ENCODE data around the gene LDLR. TPM values are rescaled to one million over a fixed set of nuclear protein-coding genes. Genes with fewer than 3 reads are reported as not detected.
"Not testable (repeated sequence)": the region's sequence is repeated elsewhere in the genome, so short reads cannot be mapped to it uniquely, and the experiment has no call there.

LDLR gene
- total RNA-seq, 1 donor from 2014 or later = 8.2 TPM

DNA sequence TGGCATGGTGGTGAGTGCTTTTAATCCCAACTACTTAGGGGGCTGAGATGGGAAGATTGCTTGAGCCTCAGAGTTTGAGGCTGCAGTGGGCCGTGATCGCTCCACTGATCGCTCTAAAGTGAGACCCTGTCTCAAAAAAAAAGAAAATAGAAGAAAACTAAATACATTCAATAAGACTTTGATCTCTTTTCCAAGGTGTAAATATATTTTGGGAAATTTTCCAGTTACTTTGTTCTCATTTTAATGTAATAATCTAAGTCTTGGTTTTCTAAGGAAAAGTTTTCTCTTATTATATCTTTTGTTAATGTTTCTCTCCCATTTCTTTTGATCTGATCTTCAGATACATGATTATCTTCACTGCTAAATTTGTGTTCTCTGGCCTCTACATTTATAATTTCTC lies 9.6 kb downstream of the LDLR start:
- ATAC-seq (no peak), DNase-seq (no peak)
- intact Hi-C loops (cut with micrococcal nuclease) = no loop called here

DNA sequence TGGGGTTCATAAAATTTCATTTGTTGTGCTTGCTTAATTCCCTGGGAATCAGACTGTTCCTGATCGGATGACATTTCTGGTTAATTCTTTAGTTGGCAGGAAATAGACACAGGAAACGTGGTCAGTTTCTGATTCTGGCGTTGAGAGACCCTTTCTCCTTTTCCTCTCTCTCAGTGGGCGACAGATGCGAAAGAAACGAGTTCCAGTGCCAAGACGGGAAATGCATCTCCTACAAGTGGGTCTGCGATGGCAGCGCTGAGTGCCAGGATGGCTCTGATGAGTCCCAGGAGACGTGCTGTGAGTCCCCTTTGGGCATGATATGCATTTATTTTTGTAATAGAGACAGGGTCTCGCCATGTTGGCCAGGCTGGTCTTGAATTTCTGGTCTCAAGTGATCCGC lies 10.8 kb downstream of the LDLR start:
- ATAC-seq (no peak), DNase-seq (no peak)
- intact Hi-C loops (cut with micrococcal nuclease) = no loop called here

DNA sequence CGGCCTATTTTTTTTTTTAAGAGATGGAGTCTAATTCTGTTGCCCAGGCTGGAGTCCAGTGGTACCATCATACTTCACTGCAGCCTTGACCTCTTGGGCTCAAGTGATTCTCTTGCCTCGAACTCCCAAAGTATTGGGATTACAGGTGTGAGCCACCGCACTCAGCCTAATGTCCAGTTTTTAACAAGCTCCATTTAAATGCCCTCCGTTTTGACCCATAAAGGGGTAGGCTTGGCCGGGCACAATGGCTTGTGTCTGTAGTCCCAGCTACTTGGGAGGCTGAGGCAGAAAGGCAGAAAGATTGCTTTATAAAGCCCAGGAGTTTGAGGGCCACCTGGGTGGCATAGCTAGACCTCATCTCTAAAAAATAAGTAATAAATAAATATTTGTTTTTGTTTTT lies 11.8 kb downstream of the LDLR start:
- ATAC-seq = no peak
- no peak for DNase-seq
- intact Hi-C loops (cut with micrococcal nuclease) = no loop called here

DNA sequence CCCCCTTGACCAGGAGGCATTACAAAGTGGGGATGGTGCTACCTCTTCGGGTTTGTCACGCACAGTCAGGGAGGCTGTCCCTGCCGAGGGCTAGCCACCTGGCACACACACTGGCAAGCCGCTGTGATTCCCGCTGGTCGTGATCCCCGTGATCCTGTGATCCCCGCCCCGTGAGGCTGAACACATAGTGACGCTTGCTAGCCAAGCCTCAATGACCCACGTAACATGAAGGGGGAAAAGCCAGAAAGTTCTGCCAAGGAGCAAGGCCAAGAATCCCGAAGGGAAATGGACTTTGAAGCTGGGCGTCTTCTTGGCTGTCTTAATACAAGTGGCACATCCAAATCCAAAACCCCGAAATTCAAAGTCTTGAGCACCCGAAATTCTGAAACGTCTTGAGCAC lies 13.7 kb downstream of the LDLR start:
- no peak for DNase-seq
- intact Hi-C loops (cut with micrococcal nuclease) = no loop called here
- no peak for ATAC-seq

DNA sequence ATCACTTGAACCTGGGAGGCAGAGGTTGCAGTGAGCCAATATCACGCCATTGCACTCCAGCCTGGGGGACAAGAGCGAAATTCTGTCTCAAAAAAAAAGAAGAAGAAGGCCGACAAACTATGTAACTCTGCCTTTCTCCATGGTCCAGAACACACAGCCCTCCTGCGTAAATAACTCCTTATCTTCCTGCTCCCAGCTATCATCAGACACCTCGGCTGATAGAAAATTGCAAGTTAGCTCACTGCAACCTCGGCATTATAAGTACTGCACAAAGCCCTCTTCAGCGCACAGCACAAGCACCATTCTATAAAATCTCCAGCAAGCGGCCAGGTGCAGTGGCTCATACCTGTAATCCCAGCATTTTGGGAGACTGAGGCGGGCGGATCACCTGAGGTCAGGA lies 14.4 kb downstream of the LDLR start:
- ATAC-seq; intact Hi-C loops (cut with micrococcal nuclease); DNase-seq: not testable (repeated sequence)

DNA sequence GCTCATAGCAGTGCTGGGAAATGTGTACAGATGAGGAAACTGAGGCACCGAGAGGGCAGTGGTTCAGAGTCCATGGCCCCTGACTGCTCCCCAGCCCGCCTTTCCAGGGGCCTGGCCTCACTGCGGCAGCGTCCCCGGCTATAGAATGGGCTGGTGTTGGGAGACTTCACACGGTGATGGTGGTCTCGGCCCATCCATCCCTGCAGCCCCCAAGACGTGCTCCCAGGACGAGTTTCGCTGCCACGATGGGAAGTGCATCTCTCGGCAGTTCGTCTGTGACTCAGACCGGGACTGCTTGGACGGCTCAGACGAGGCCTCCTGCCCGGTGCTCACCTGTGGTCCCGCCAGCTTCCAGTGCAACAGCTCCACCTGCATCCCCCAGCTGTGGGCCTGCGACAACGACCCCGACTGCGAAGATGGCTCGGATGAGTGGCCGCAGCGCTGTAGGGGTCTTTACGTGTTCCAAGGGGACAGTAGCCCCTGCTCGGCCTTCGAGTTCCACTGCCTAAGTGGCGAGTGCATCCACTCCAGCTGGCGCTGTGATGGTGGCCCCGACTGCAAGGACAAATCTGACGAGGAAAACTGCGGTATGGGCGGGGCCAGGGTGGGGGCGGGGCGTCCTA lies 15.9 kb downstream of the LDLR start:
- ATAC-seq (no peak), DNase-seq (no peak)
- intact Hi-C loops (cut with micrococcal nuclease) = no loop called here

DNA sequence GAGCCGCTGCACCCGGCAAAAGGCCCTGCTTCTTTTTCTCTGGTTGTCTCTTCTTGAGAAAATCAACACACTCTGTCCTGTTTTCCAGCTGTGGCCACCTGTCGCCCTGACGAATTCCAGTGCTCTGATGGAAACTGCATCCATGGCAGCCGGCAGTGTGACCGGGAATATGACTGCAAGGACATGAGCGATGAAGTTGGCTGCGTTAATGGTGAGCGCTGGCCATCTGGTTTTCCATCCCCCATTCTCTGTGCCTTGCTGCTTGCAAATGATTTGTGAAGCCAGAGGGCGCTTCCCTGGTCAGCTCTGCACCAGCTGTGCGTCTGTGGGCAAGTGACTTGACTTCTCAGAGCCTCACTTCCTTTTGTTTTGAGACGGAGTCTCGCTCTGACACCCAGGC lies 17.2 kb downstream of the LDLR start:
- peak; percentile 81 for DNase-seq
- intact Hi-C loops (cut with micrococcal nuclease) = no loop called here
- peak; percentile 91 for ATAC-seq

DNA sequence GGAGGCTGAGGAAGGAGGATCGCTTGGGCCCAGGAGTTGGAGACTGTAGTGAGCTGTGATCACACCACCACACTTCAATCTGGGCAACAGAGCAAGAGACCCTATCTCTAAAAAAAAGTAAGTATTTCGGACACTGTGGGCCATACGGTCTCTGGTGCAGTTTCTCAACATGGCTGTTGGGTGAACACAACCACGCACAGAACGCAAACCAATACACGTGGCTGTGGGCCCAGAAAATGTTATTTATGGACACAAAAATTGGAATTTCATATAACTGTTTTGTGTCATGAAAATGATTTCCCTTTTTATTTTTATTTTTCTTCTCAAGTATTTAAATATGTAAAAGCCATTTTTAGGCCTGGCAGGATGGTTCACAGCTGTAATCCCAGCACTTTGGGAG lies 19.5 kb downstream of the LDLR start:
- no peak for ATAC-seq
- DNase-seq = no peak
- intact Hi-C loops (cut with micrococcal nuclease) = no loop called here

DNA sequence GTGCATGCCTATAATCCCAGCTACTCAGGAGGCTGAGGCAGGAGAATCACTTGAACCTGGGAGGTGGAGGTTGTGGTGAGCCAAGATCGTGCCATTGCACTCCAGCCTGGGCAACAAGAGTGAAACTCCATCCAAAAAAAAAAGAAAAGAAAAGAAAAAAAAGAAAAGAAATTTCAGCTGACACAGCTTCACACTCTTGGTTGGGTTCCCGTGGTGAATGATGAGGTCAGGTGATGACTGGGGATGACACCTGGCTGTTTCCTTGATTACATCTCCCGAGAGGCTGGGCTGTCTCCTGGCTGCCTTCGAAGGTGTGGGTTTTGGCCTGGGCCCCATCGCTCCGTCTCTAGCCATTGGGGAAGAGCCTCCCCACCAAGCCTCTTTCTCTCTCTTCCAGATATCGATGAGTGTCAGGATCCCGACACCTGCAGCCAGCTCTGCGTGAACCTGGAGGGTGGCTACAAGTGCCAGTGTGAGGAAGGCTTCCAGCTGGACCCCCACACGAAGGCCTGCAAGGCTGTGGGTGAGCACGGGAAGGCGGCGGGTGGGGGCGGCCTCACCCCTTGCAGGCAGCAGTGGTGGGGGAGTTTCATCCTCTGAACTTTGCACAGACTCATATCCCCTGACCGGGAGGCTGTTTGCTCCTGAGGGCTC lies 22.0 kb downstream of the LDLR start:
- intact Hi-C loops (cut with micrococcal nuclease) = no loop called here
- DNase-seq = no peak
- no peak for ATAC-seq

DNA sequence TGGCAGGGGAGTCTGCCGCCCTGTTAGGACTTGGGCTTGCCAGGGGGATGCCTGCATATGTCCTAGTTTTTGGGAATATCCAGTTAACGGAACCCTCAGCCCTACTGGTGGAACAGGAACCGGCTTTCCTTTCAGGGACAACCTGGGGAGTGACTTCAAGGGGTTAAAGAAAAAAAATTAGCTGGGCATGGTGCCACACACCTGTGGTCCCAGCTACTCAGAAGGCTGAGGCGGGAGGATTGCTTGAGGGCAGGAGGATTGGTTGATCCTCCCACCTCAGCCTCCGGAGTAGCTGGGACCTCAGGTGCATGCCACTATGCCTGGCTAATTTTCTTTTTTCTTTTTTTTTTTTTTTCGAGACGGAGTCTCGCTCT lies 22.5 kb downstream of the LDLR start:
- ATAC-seq (no peak), DNase-seq (no peak)
- intact Hi-C loops (cut with micrococcal nuclease) = no loop called here

DNA sequence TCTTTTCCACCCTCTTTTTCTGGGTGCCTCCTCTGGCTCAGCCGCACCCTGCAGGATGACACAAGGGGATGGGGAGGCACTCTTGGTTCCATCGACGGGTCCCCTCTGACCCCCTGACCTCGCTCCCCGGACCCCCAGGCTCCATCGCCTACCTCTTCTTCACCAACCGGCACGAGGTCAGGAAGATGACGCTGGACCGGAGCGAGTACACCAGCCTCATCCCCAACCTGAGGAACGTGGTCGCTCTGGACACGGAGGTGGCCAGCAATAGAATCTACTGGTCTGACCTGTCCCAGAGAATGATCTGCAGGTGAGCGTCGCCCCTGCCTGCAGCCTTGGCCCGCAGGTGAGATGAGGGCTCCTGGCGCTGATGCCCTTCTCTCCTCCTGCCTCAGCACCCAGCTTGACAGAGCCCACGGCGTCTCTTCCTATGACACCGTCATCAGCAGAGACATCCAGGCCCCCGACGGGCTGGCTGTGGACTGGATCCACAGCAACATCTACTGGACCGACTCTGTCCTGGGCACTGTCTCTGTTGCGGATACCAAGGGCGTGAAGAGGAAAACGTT lies 24.0 kb downstream of the LDLR start:
- ATAC-seq (no peak), DNase-seq (no peak)
- intact Hi-C loops (cut with micrococcal nuclease) = no loop called here

DNA sequence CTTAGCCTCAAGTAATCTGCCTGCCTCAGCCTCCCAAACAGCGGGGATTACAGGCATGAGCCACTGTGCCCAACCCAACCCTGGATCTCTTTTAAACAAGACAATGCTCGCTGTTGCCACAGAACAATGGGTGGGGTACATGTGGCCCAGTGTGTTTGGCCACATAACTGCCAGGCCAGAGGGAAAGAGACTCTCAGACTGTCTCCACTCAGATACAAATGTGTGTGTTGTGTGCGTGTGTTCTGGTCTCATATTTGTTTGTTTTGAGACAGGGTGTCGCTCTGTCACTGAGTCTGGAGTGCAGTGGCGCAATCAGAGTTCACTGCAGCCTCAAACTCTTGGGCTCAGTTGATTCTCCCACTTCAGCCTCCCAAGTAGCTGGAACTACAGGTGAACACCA lies 25.8 kb downstream of the LDLR start:
- DNase-seq = no peak
- intact Hi-C loops (cut with micrococcal nuclease) = no loop called here
- ATAC-seq = no peak

DNA sequence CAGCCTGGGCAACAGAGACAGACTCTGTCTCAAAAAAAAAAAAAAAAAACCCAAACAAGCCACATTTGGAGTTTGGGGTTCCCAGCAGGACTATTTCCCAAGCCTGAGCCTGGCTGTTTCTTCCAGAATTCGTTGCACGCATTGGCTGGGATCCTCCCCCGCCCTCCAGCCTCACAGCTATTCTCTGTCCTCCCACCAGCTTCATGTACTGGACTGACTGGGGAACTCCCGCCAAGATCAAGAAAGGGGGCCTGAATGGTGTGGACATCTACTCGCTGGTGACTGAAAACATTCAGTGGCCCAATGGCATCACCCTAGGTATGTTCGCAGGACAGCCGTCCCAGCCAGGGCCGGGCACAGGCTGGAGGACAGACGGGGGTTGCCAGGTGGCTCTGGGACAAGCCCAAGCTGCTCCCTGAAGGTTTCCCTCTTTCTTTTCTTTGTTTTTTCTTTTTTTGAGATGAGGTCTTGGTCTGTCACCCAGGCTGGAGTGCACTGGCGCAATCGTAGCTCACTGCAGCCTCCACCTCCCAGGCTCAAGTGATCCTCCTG lies 26.7 kb downstream of the LDLR start:
- intact Hi-C loops (cut with micrococcal nuclease) = no loop called here
- DNase-seq = no peak
- ATAC-seq = no peak

DNA sequence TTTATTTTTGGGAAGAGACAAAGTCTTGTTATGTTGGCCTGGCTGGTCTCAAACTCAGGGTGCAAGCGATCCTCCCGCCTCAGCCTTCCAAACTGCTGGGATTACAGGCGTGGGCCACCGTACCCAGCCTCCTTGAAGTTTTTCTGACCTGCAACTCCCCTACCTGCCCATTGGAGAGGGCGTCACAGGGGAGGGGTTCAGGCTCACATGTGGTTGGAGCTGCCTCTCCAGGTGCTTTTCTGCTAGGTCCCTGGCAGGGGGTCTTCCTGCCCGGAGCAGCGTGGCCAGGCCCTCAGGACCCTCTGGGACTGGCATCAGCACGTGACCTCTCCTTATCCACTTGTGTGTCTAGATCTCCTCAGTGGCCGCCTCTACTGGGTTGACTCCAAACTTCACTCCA lies 27.2 kb downstream of the LDLR start:
- ATAC-seq = no peak
- intact Hi-C loops (cut with micrococcal nuclease) = no loop called here
- DNase-seq = no peak

DNA sequence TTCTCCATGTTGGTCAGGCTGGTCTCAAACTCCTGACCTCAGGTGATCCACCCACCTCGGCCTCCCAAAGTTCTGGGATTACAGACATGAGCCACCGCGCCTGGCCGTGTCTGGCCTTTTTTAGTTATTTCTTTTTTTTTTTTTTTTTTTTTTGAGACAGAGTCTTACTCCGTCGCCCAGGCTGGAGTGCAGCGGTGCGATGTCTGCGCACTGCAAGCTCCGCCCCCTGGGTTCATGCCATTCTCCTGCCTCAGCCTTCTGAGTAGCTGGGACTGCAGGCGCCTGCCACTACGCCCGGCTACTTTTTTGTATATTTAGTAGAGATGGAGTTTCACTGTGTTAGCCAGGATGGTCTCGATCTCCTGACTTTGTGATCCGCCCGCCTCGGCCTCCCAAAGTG lies 32.7 kb downstream of the LDLR start:
- DNase-seq; intact Hi-C loops (cut with micrococcal nuclease); ATAC-seq: not testable (repeated sequence)

DNA sequence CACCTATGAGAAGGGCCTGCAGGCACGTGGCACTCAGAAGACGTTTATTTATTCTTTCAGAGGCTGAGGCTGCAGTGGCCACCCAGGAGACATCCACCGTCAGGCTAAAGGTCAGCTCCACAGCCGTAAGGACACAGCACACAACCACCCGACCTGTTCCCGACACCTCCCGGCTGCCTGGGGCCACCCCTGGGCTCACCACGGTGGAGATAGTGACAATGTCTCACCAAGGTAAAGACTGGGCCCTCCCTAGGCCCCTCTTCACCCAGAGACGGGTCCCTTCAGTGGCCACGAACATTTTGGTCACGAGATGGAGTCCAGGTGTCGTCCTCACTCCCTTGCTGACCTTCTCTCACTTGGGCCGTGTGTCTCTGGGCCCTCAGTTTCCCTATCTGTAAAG lies 33.9 kb downstream of the LDLR start:
- ATAC-seq (no peak), DNase-seq (no peak)
- intact Hi-C loops (cut with micrococcal nuclease) = no loop called here

DNA sequence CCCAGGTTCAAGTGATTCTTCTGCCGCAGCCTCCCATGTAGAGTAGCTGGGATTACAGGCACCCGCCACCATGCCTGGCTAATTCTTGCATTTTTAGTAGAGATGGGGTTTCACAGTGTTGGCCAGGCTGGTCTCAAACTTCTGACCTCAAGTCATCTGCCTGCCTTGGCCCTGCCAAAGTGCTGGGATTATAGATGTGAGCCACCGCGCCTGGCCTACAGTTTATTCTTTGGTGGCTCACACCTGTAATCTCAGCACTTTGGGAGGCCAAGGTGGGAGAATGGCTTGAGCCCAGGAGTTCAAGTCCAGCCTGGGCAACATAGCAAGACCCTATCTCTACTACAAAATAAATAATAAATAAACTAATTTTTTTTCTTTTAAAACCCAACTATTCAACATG lies 34.9 kb downstream of the LDLR start:
- ATAC-seq; DNase-seq; intact Hi-C loops (cut with micrococcal nuclease): not testable (repeated sequence)

DNA sequence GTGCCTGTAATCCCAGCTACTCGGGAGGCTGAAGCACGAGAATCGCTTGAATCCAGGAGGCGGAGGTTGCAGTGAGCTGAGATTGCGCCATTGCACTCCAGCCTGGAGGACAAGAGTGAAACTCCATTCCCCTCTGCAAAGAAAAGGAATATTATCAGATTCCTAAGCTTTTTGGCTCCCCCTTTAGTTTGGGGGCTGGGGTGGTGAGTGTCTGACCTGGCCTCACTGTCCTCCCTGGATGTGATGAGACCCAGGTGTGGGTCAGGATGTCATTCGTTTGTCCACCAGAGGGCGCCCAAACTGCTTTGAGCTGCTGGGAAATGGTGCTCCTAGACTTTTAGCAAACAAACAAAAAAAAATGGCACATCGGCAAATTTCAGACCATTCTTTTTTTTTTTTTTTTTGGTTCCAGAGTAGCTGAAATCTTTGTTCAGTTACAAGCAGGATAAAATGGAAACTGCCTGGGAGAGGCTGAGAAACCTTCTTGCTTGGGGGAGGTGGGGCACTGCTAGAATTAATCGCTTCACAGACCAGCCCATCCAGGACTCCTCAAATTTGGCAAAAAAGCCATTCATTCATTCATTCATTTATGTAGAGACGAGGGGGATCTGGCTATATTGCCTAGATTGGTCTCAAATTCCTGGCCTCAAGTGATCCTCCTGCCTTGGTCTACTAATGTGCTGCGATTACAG lies 36.9 kb downstream of the LDLR start:
- ATAC-seq = peak; percentile 79
- intact Hi-C loops (cut with micrococcal nuclease) = loop anchor here (5.0 kb wide), 1 partner anchor 89 kb away; no protein-coding TSS in a partner anchor
- DNase-seq = peak; percentile 88

DNA sequence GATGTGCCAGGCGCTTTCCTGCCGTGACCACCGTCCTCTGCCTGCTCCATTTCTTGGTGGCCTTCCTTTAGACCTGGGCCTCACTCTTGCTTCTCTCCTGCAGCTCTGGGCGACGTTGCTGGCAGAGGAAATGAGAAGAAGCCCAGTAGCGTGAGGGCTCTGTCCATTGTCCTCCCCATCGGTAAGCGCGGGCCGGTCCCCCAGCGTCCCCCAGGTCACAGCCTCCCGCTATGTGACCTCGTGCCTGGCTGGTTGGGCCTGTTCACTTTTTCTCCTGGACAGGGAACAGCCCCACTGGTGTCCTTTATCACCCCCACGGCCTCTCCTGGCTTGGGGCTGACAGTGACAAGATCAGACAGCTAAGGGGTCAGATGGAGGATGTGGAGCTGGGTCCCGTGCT lies 38.6 kb downstream of the LDLR start:
- DNase-seq (no peak), ATAC-seq (no peak)
- intact Hi-C loops (cut with micrococcal nuclease) = loop anchor here (5.0 kb wide), 1 partner anchor 91 kb away; no protein-coding TSS in a partner anchor

DNA sequence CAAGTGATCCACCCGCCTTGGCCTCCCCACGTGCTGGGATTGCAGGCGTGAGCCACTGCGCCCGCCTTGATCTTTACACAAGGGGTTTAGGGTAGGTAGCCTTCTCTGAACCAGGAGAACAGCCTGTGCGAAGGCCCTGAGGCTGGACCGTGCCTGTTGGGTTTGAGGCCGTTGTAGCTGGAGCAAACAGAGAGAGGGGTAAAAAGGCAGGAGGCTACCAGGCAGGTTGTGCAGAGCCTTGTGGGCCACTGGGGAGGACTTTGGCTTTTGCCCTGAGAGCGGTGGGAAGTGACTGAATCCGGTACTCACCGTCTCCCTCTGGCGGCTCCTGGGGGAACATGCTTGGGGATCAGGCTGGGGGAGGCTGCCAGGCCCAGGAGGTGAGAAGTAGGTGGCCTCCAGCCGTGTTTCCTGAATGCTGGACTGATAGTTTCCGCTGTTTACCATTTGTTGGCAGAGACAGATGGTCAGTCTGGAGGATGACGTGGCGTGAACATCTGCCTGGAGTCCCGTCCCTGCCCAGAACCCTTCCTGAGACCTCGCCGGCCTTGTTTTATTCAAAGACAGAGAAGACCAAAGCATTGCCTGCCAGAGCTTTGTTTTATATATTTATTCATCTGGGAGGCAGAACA lies 41.7 kb downstream of the LDLR start:
- ATAC-seq = peak; percentile 85
- intact Hi-C loops (cut with micrococcal nuclease) = no loop called here
- DNase-seq = peak; percentile 89

Data from left ventricle myocardium superior (tissue), 1 donor.